ENCODE measurements around the gene AUTS2.

The AUTS2 gene

GRCh38 chr7:69832356-69832755, 234.1 kb downstream of the AUTS2 start:
- Histone ChIP-seq H3K9me2 (ENCODE audit: low read depth, low read length) (no peaks in the 10 kb centered on the region), H3K36me3 (ENCODE audit: insufficient read depth, low read length) (peaks cover 32% of the 10 kb centered on the region), H3K9me3 (ENCODE audit: low read length) (peaks cover 6% of the 10 kb centered on the region; the same call in 1 of the 2 replicates), H2AFZ (ENCODE audit: low read length) (no peak overlapping the region), H3K9ac (ENCODE audit: low read length) (no peak overlapping the region), H3K27me3 (ENCODE audit: insufficient read depth, low read length) (no peaks in the 10 kb centered on the region), H3K27ac (ENCODE audit: low read depth, low read length, poor library complexity, severe bottlenecking) (no peak overlapping the region), H3K79me2 (ENCODE audit: insufficient read depth, low read length) (peaks cover 69% of the 10 kb centered on the region), H3K4me2 (ENCODE audit: low read length) (no peak overlapping the region), H3K4me1 (ENCODE audit: insufficient read depth, low read length, severe bottlenecking) (peaks cover 52% of the 10 kb centered on the region), H3F3A (ENCODE audit: insufficient read depth, low read length) (0 out of 2 replicates have a peak, but pooled peaks cover 3% of the 10 kb centered on the region), H3K4me3 (ENCODE audit: low read depth, low read length, poor library complexity, severe bottlenecking) (no peak overlapping the region), H4K20me1 (ENCODE audit: insufficient read depth, low read length) (no peaks in the 10 kb centered on the region)
- TF ChIP-seq CTCF (IDR thresholded peaks at IDR 0.05; ENCODE audit: low read length), result no peak
- no peak for TF ChIP-seq EZH2 (IDR thresholded peaks at IDR 0.05; ENCODE audit: borderline replicate concordance, low read length)

DNA sequence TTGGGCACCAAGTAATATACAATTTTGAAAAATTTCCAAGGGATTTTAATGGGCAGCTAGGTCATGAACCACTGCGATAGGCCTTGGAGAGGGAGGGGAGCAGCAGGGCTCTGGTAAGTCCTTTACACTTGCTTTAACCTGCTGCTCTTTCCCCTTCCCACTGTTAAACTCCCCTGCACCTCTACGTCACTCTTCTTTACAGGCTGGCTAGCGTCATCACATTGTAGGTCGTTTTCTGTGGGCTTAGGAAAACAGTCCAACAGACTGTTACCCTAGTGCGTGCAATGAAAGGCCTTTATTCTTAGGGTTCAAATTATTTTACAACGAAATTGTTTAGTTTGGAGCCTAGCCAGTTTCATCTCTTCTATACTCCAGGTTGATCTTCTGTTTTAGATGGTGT, 235.7 kb downstream of the AUTS2 start:
- H3K9me3 ChIP-seq (ENCODE audit: low read length), result no peaks in the 10 kb centered on the region
- H2AFZ ChIP-seq (ENCODE audit: low read length), result no peak overlapping the region
- H3K9ac ChIP-seq (ENCODE audit: low read length), result no peak overlapping the region
- no peaks in the 10 kb centered on the region for H4K20me1 ChIP-seq (ENCODE audit: insufficient read depth, low read length)
- H3K79me2 ChIP-seq (ENCODE audit: insufficient read depth, low read length), result peaks cover 69% of the 10 kb centered on the region
- H3K36me3 ChIP-seq (ENCODE audit: insufficient read depth, low read length), result peaks cover 20% of the 10 kb centered on the region
- TF ChIP-seq EZH2 (IDR thresholded peaks at IDR 0.05; ENCODE audit: borderline replicate concordance, low read length) (no peak), CTCF (IDR thresholded peaks at IDR 0.05; ENCODE audit: low read length) (no peak)
- 0 out of 2 replicates have a peak, but pooled peaks cover 3% of the 10 kb centered on the region for H3F3A ChIP-seq (ENCODE audit: insufficient read depth, low read length)
- H3K27ac ChIP-seq (ENCODE audit: low read depth, low read length, poor library complexity, severe bottlenecking), result peak overlapping the region; percentile 28
- peaks cover 60% of the 10 kb centered on the region for H3K4me1 ChIP-seq (ENCODE audit: insufficient read depth, low read length, severe bottlenecking)
- H3K4me2 ChIP-seq (ENCODE audit: low read length), result no peak overlapping the region
- H3K9me2 ChIP-seq (ENCODE audit: low read depth, low read length), result no peaks in the 10 kb centered on the region
- no peaks in the 10 kb centered on the region for H3K27me3 ChIP-seq (ENCODE audit: insufficient read depth, low read length)
- H3K4me3 ChIP-seq (ENCODE audit: low read depth, low read length, poor library complexity, severe bottlenecking), result no peak overlapping the region

- Histone ChIP-seq H3K9me2 (ENCODE audit: low read depth, low read length) (no peaks in the 10 kb centered on the region), H3F3A (ENCODE audit: insufficient read depth, low read length) (0 out of 2 replicates have a peak, but pooled peaks cover 3% of the 10 kb centered on the region), H4K20me1 (ENCODE audit: insufficient read depth, low read length) (no peaks in the 10 kb centered on the region), H3K4me3 (ENCODE audit: low read depth, low read length, poor library complexity, severe bottlenecking) (no peak overlapping the region), H3K9ac (ENCODE audit: low read length) (no peak overlapping the region), H3K9me3 (ENCODE audit: low read length) (no peaks in the 10 kb centered on the region), H3K4me2 (ENCODE audit: low read length) (no peak overlapping the region), H3K27me3 (ENCODE audit: insufficient read depth, low read length) (no peaks in the 10 kb centered on the region), H3K36me3 (ENCODE audit: insufficient read depth, low read length) (peaks cover 16% of the 10 kb centered on the region; the same call in 1 of the 2 replicates), H3K4me1 (ENCODE audit: insufficient read depth, low read length, severe bottlenecking) (peaks cover 86% of the 10 kb centered on the region), H3K27ac (ENCODE audit: low read depth, low read length, poor library complexity, severe bottlenecking) (no peak overlapping the region), H2AFZ (ENCODE audit: low read length) (no peak overlapping the region), H3K79me2 (ENCODE audit: insufficient read depth, low read length) (peaks cover 78% of the 10 kb centered on the region)
- TF ChIP-seq CTCF (IDR thresholded peaks at IDR 0.05; ENCODE audit: low read length) (peak; percentile 45; the same call in 1 of the 2 replicates), EZH2 (IDR thresholded peaks at IDR 0.05; ENCODE audit: borderline replicate concordance, low read length) (no peak)
Measured at GRCh38 chr7:69836702-69837101, 238.4 kb downstream of the AUTS2 start.

Data from OCI-LY1 (cell line).